T-helper 9 cell (primary cell): ENCODE data around the gene NES.

Experiments used
- DNase-seq: peaks from one replicate; pipeline ENCODE4 v3.0.0-alpha.2; 2020
- total RNA-seq, 2 donors: gene quantifications; one replicate each; lab custom pipeline; 2026; lab: John Stamatoyannopoulos, UW

The NES gene
- total RNA-seq: 0 reads per million in 2 donors

GRCh38 chr1:156676820-156677615, at the start of gene NES:
TSS of gene NES (minus strand) at chr1:156677407. CDS start at chr1:156677264, 143 bp downstream.
- no peak for DNase-seq

GRCh38 chr1:156726549-156727226, 49.5 kb upstream of the NES start:
- peak; percentile 40 for DNase-seq

- DNase-seq: peak; percentile 77
Measured at GRCh38 chr1:156725683-156726280, 48.6 kb upstream of the NES start.

GRCh38 chr1:156721535-156721934, 44.3 kb upstream of the NES start:
- DNase-seq: no peak

- DNase-seq: no peak
Measured at GRCh38 chr1:156721131-156721530, 43.9 kb upstream of the NES start.

- DNase-seq: no peak
Measured at GRCh38 chr1:156717351-156717750, 40.1 kb upstream of the NES start.

GRCh38 chr1:156714830-156715229, 37.6 kb upstream of the NES start:
- DNase-seq: no peak

- no peak for DNase-seq
Measured at GRCh38 chr1:156712626-156713025, 35.4 kb upstream of the NES start.

GRCh38 chr1:156711011-156711817, 34.0 kb upstream of the NES start:
- DNase-seq: no peak

- DNase-seq: no peak
Measured at GRCh38 chr1:156709757-156710489, 32.7 kb upstream of the NES start.

- DNase-seq: no peak
Measured at GRCh38 chr1:156709031-156709430, 31.8 kb upstream of the NES start.

- DNase-seq: no peak
Measured at GRCh38 chr1:156708218-156708661, 31.0 kb upstream of the NES start.

- DNase-seq: no peak
Measured at GRCh38 chr1:156707417-156708217, 30.4 kb upstream of the NES start.

- no peak for DNase-seq
Measured at GRCh38 chr1:156706657-156707416, 29.6 kb upstream of the NES start.

- peak; percentile 78 for DNase-seq
Measured at GRCh38 chr1:156705918-156706656, 28.9 kb upstream of the NES start.

- peak; percentile 23 for DNase-seq
Measured at GRCh38 chr1:156705321-156705917, 28.2 kb upstream of the NES start, which contains the start of gene CRABP2. TSS of gene CRABP2 (minus strand) at chr1:156705583. CDS start at chr1:156705446, 137 bp downstream.

GRCh38 chr1:156704930-156705320, 27.7 kb upstream of the NES start:
- peak; percentile 21 for DNase-seq

GRCh38 chr1:156704166-156704711, 27.0 kb upstream of the NES start:
- DNase-seq: no peak

- no peak for DNase-seq
Measured at GRCh38 chr1:156703741-156704140, 26.5 kb upstream of the NES start.
